Esophagus mucosa (tissue), 1 donor: ENCODE measurements around the gene IL20. TPM values are rescaled to one million over a fixed set of nuclear protein-coding genes. Genes with fewer than 3 reads are reported as not detected.

ENCODE experiments used
- ATAC-seq: fragments of 200-7000 bp; cut with Tn5 transposase; one replicate; pipeline ENCODE4 v1.9.1; 2020
- total RNA-seq: library from RNA; stranded (reverse); gene quantifications from one replicate; pipeline ENCODE4 v1.2.4, GENCODE V29; 2023
- donor health status: DM: yes; HTN: yes; CAD: no.

IL20 gene
- total RNA-seq, result not detected

GRCh38 chr1:206864939-206865671, at the start of gene IL20:
TSS of gene IL20 (plus strand) at chr1:206865623. CDS start at chr1:206865853, 230 bp downstream.
- peak; percentile 90 for ATAC-seq

- ATAC-seq, result no peak
These were observed 48.8 kb upstream of the IL20 start for GRCh38 chr1:206816390-206817287.

- ATAC-seq, result no peak
These were observed 43.9 kb upstream of the IL20 start for GRCh38 chr1:206821493-206821892.

- no peak for ATAC-seq
These were observed 41.7 kb upstream of the IL20 start for GRCh38 chr1:206823727-206824126.

GRCh38 chr1:206824331-206824730, 41.1 kb upstream of the IL20 start:
- ATAC-seq, result no peak

GRCh38 chr1:206826394-206826793, 39.0 kb upstream of the IL20 start:
- peak; percentile 50 for ATAC-seq

- no peak for ATAC-seq
These were observed 37.4 kb upstream of the IL20 start for GRCh38 chr1:206828061-206828460.

GRCh38 chr1:206828765-206829164, 36.7 kb upstream of the IL20 start:
- ATAC-seq, result no peak

GRCh38 chr1:206829282-206829681, 36.1 kb upstream of the IL20 start:
- ATAC-seq, result no peak

- peak; percentile 68 for ATAC-seq
These were observed 35.5 kb upstream of the IL20 start for GRCh38 chr1:206829875-206830274.

GRCh38 chr1:206831650-206832049, 33.8 kb upstream of the IL20 start:
- peak; percentile 51 for ATAC-seq

- no peak for ATAC-seq
These were observed 33.0 kb upstream of the IL20 start for GRCh38 chr1:206832352-206832880.

- ATAC-seq, result no peak
These were observed 32.2 kb upstream of the IL20 start for GRCh38 chr1:206833106-206833680.

- ATAC-seq, result peak; percentile 56
These were observed 31.6 kb upstream of the IL20 start for GRCh38 chr1:206833801-206834200.

GRCh38 chr1:206834217-206834616, 31.2 kb upstream of the IL20 start:
- no peak for ATAC-seq

- ATAC-seq, result peak; percentile 63
These were observed 30.7 kb upstream of the IL20 start for GRCh38 chr1:206834711-206835110.

GRCh38 chr1:206835186-206835585, 30.2 kb upstream of the IL20 start:
- ATAC-seq, result no peak

GRCh38 chr1:206836111-206836510, 29.3 kb upstream of the IL20 start:
- ATAC-seq, result no peak

- ATAC-seq, result no peak
These were observed 26.3 kb upstream of the IL20 start for GRCh38 chr1:206839006-206839560.

GRCh38 chr1:206839857-206840256, 25.6 kb upstream of the IL20 start:
- ATAC-seq, result no peak

- ATAC-seq, result peak; percentile 66
These were observed 23.7 kb upstream of the IL20 start for GRCh38 chr1:206841609-206842323.

- ATAC-seq, result no peak
These were observed 22.6 kb upstream of the IL20 start for GRCh38 chr1:206842854-206843253.
